H1 (cell line): Measurements from ENCODE around the gene PRKCZ. TPM values are rescaled to one million over a fixed set of nuclear protein-coding genes. Genes with fewer than 3 reads are reported as not detected.

Source experiments
- CTCF ChIA-PET: fragments of 300-600 bp; sonication (Branson Sonifier 250); formaldehyde crosslinking; loops from one replicate; lab custom pipeline; 2021; ENCODE audit not compliant: partially characterized antibody; lab: Charles Lee
- POLR2A ChIA-PET: fragments of 300-600 bp; sonication (Branson Sonifier 250); formaldehyde crosslinking; loops from one replicate; lab custom pipeline; 2021; ENCODE audit warnings: inconsistent platforms; ENCODE audit not compliant: partially characterized antibody; lab: Charles Lee
- DNase-seq, 2 experiments: peaks; one replicate each; pipeline versions ENCODE4 v3.0.0 to v3.0.0-alpha.2; 2010 to 2022; ENCODE audit warnings: low spot score in 2 of 2, low read depth in 1 of 2, mixed read lengths in 1 of 2
- FAIRE-seq: peaks from 2 replicates; lab custom pipeline; 2011; peaks lifted over from hg19 to GRCh38; lab: Jason Lieb, UNC
- H2AFZ ChIP-seq: 2 replicates; pipeline ENCODE4 v1.8.1; 2012; ENCODE audit warnings: low read length, inconsistent platforms
- H2AK5ac ChIP-seq: 2 replicates; pipeline ENCODE4 v1.6.1; 2013; ENCODE audit warnings: low read depth, low read length
- H2BK120ac ChIP-seq: replicated peaks from 2 replicates; pipeline ENCODE3; 2013; ENCODE audit warnings: low read depth, low read length, inconsistent platforms
- H2BK12ac ChIP-seq: 2 replicates; pipeline ENCODE4 v1.6.1; 2013; ENCODE audit warnings: low read depth, low read length
- H2BK15ac ChIP-seq: 2 replicates; pipeline ENCODE4 v1.6.1; 2013; ENCODE audit warnings: low read length
- H2BK20ac ChIP-seq: 2 replicates; pipeline ENCODE4 v1.6.1; 2013; ENCODE audit warnings: low read length
- H2BK5ac ChIP-seq: 2 replicates; pipeline ENCODE4 v1.6.1; 2013; ENCODE audit warnings: low read depth, low read length
- H3K14ac ChIP-seq: 2 replicates; pipeline ENCODE4 v1.6.1; 2013; ENCODE audit warnings: inconsistent platforms; ENCODE audit not compliant: insufficient read length
- H3K18ac ChIP-seq: 2 replicates; pipeline ENCODE4 v1.6.1; 2013; ENCODE audit warnings: low read length; ENCODE audit errors: extremely low read depth
- H3K23ac ChIP-seq: 2 replicates; pipeline ENCODE4 v1.6.1; 2013; ENCODE audit warnings: inconsistent platforms; ENCODE audit not compliant: insufficient read length
- H3K23me2 ChIP-seq: 2 replicates; pipeline ENCODE4 v1.6.1; 2013; ENCODE audit warnings: low read depth, low read length
- H3K27ac ChIP-seq: 2 replicates; pipeline ENCODE4 v1.6.1; 2011; ENCODE audit warnings: low read depth, low read length, inconsistent platforms
- H3K27me3 ChIP-seq, 4 experiments: replicated peaks in 1 of 4; 1 replicate in 1 of 4; 2 replicates in 3 of 4; pipeline versions ENCODE4 v1.6.1 to v1.8.1; 2011 to 2013; ENCODE audit warnings: low read length in 3 of 4, mild to moderate bottlenecking in 3 of 4, inconsistent platforms in 2 of 4, mixed read lengths in 2 of 4, moderate library complexity in 1 of 4; ENCODE audit not compliant: control insufficient read depth in 3 of 4, insufficient read depth in 3 of 4; ENCODE audit errors: extremely low read depth in 1 of 4
- H3K36me3 ChIP-seq, 4 experiments: 2 replicates each; pipeline versions ENCODE4 v1.6.1 to v1.8.1; 2011 to 2013; ENCODE audit warnings: mild to moderate bottlenecking in 4 of 4, low read length in 3 of 4, moderate library complexity in 2 of 4, control low read depth in 1 of 4, inconsistent platforms in 1 of 4; ENCODE audit not compliant: insufficient read depth in 4 of 4, control insufficient read depth in 2 of 4
- H3K4ac ChIP-seq: replicated peaks from 2 replicates; pipeline ENCODE3; 2013; ENCODE audit warnings: low read length, low read depth, mixed read lengths, inconsistent platforms; ENCODE audit not compliant: insufficient read length
- H3K4me1 ChIP-seq, 4 experiments: replicated peaks in 1 of 4; 1 replicate in 1 of 4; 2 replicates in 3 of 4; pipeline versions ENCODE4 v1.6.1 to v1.8.1; 2011 to 2013; ENCODE audit warnings: low read length in 3 of 4, inconsistent platforms in 2 of 4, mixed read lengths in 1 of 4; ENCODE audit not compliant: insufficient read depth in 4 of 4, control insufficient read depth in 3 of 4
- H3K4me2 ChIP-seq, 2 experiments: 2 replicates each; pipeline versions ENCODE4 v1.6.1 to v1.8.1; 2011 to 2013; ENCODE audit warnings: low read depth in 2 of 2, low read length in 2 of 2, control low read depth in 1 of 2, inconsistent platforms in 1 of 2, mild to moderate bottlenecking in 1 of 2; ENCODE audit not compliant: insufficient read depth in 1 of 2
- H3K4me3 ChIP-seq, 4 experiments: fragments of 200-600, 300-600 bp in 1 of 4; sonication (generic), shearing (Covaris generic), sonication (Bioruptor Twin) in 1 of 4; 2 replicates each; pipeline versions ENCODE4 v1.5.1 to v1.8.1; 2011 to 2016; ENCODE audit warnings: low read length in 4 of 4, low read depth in 3 of 4, control low read depth in 2 of 4, inconsistent platforms in 2 of 4, mild to moderate bottlenecking in 2 of 4, mixed read lengths in 1 of 4, moderate library complexity in 1 of 4; ENCODE audit not compliant: insufficient read depth in 2 of 4; ENCODE audit errors: extremely low read depth in 1 of 4
- H3K56ac ChIP-seq: replicated peaks from 2 replicates; pipeline ENCODE3; 2013; ENCODE audit warnings: low read depth, mild to moderate bottlenecking, mixed read lengths, low read length, inconsistent platforms; ENCODE audit not compliant: insufficient read length
- H3K79me1 ChIP-seq: 2 replicates; pipeline ENCODE4 v1.6.1; 2013; ENCODE audit warnings: low read depth, low read length, control low read depth
- H3K79me2 ChIP-seq, 2 experiments: 2 replicates each; pipeline versions ENCODE4 v1.6.1 to v1.8.1; 2012 to 2013; ENCODE audit warnings: low read length in 2 of 2, mild to moderate bottlenecking in 2 of 2, inconsistent platforms in 1 of 2; ENCODE audit not compliant: insufficient read depth in 2 of 2, control insufficient read depth in 1 of 2
- H3K9ac ChIP-seq, 4 experiments: replicated peaks in 1 of 4; 1 replicate in 1 of 4; 2 replicates in 3 of 4; pipeline versions ENCODE4 v1.6.1 to v1.8.1; 2011 to 2013; ENCODE audit warnings: low read depth in 3 of 4, low read length in 3 of 4, control low read depth in 2 of 4, mild to moderate bottlenecking in 2 of 4, moderate library complexity in 2 of 4, inconsistent platforms in 1 of 4; ENCODE audit errors: extremely low read depth in 1 of 4
- H3K9me3 ChIP-seq, 2 experiments: 2 replicates each; pipeline versions ENCODE4 v1.6.1 to v1.8.1; 2012 to 2013; ENCODE audit warnings: mild to moderate bottlenecking in 2 of 2, moderate library complexity in 2 of 2, control low read depth in 1 of 2, inconsistent platforms in 1 of 2, low read depth in 1 of 2, low read length in 1 of 2, mixed read lengths in 1 of 2; ENCODE audit not compliant: insufficient read depth in 2 of 2
- H4K20me1 ChIP-seq, 2 experiments: replicated peaks in 1 of 2; 2 replicates each; pipeline versions ENCODE3 to v1.8.1; 2011 to 2013; ENCODE audit warnings: inconsistent platforms in 2 of 2, low read length in 2 of 2, mild to moderate bottlenecking in 1 of 2; ENCODE audit not compliant: insufficient read depth in 2 of 2, control insufficient read depth in 1 of 2
- H4K5ac ChIP-seq: 2 replicates; pipeline ENCODE4 v1.6.1; 2013; ENCODE audit warnings: low read length, low read depth, mixed read lengths, inconsistent platforms; ENCODE audit not compliant: insufficient read length
- H4K8ac ChIP-seq: 2 replicates; pipeline ENCODE4 v1.8.0; 2013; ENCODE audit warnings: mild to moderate bottlenecking, moderate library complexity, low read length, inconsistent platforms; ENCODE audit not compliant: insufficient read depth; ENCODE audit errors: extremely low read depth
- H4K91ac ChIP-seq: replicated peaks from 2 replicates; pipeline ENCODE3; 2013; ENCODE audit warnings: low read length, mixed read lengths, inconsistent platforms; ENCODE audit not compliant: insufficient read length
- BRCA1 ChIP-seq: IDR thresholded peaks from 2 replicates; pipeline ENCODE4 v1.6.1; 2012; ENCODE audit warnings: low read depth, low read length, improper control_type of control experiment
- HDAC6 ChIP-seq: IDR thresholded peaks from one replicate; pipeline ENCODE4 v1.7.1; 2012; ENCODE audit warnings: low read depth, mild to moderate bottlenecking, inconsistent platforms, low read length, moderate library complexity
- KDM5A ChIP-seq: fragments of 200-600 bp; IDR thresholded peaks from 2 replicates; pipeline ENCODE4 v1.7.1; 2012; ENCODE audit warnings: mild to moderate bottlenecking, low read length, inconsistent platforms, mixed read lengths
- NRF1 ChIP-seq: IDR thresholded peaks from 2 replicates; pipeline ENCODE4 v1.6.1; 2011; ENCODE audit warnings: mild to moderate bottlenecking, low read depth, low read length, improper control_type of control experiment
- SIRT6 ChIP-seq: IDR thresholded peaks from one replicate; pipeline ENCODE4 v1.7.1; 2012; ENCODE audit warnings: low read length, inconsistent platforms
- SIX5 ChIP-seq: IDR thresholded peaks from 2 replicates; pipeline ENCODE4 v1.6.1; 2011; ENCODE audit warnings: mild to moderate bottlenecking, low read depth, low read length
- SP1 ChIP-seq: IDR thresholded peaks from 2 replicates; pipeline ENCODE4 v1.6.1; 2011; ENCODE audit warnings: low read depth, low read length
- SP2 ChIP-seq: IDR thresholded peaks from 2 replicates; pipeline ENCODE4 v1.6.1; 2012; ENCODE audit warnings: mild to moderate bottlenecking, low read length, inconsistent platforms
- SP4 ChIP-seq: IDR thresholded peaks from 2 replicates; pipeline ENCODE4 v1.6.1; 2012; ENCODE audit warnings: low read length, inconsistent platforms
- SUZ12 ChIP-seq: fragments of 200-600 bp; sonication (generic); IDR thresholded peaks from 2 replicates; pipeline ENCODE4 v1.6.1; 2012; ENCODE audit warnings: mild to moderate bottlenecking, inconsistent platforms, low read length, moderate library complexity, mixed read lengths
- TCF12 ChIP-seq: IDR thresholded peaks from 2 replicates; pipeline ENCODE4 v1.6.1; 2011; ENCODE audit warnings: low read depth, mild to moderate bottlenecking, low read length
- WGBS, 2 experiments: shearing (Covaris generic) in 1 of 2; methylation state at CpG; one replicate each; pipeline versions ENCODE4 v1.1.6 to v1.1.7; 2013 to 2015; ENCODE audit warnings: low lambda C conversion rate in 2 of 2, mixed read lengths in 2 of 2, inconsistent platforms in 1 of 2, low coverage in 1 of 2, missing lambda C conversion rate in 1 of 2; ENCODE audit not compliant: insufficient replicate concordance in 2 of 2, insufficient coverage in 1 of 2, insufficient read length in 1 of 2; ENCODE audit errors: extremely low coverage in 1 of 2, missing lambda C conversion rate in 1 of 2; 5-methylcytosine and 5-hydroxymethylcytosine counted together
- polyA plus RNA-seq, 7 experiments: library from polyadenylated mRNA; depleted of rRNA in 3 of 7; stranded (reverse) in 5 of 7; unstranded in 2 of 7; fragments of >200 nt in 5 of 7; fragments of 200-250 nt in 2 of 7; gene quantifications; 1 replicate in 5 of 7; 2 replicates in 1 of 7; 4 replicates in 1 of 7; pipeline versions ENCODE4 v1.2.1 to v1.2.3, GENCODE V29; 2011 to 2013; ENCODE audit warnings: missing spikeins in 2 of 7, mixed read lengths in 2 of 7
- total RNA-seq: library from RNA; stranded (reverse); fragmentation: NEBNext Ultra II Directional; extraction: Animal tissue kit (Norgen Biotek cat#: 25700); gene quantifications from 2 replicates; pipeline ENCODE4 v1.2.1, GENCODE V29; 2021
- TF ChIP-seq, protein P1 (sequence below): IDR thresholded peaks from 2 replicates; pipeline ENCODE4 v1.6.1; 2012; ENCODE audit warnings: low read length, inconsistent platforms

The PRKCZ gene
- total and polyA plus RNA-seq, 2 of the 8 experiments (the other 6 are each of a cell fraction or from before 2014, with no cell fraction given): 37.4 to 45.1 TPM

DNA sequence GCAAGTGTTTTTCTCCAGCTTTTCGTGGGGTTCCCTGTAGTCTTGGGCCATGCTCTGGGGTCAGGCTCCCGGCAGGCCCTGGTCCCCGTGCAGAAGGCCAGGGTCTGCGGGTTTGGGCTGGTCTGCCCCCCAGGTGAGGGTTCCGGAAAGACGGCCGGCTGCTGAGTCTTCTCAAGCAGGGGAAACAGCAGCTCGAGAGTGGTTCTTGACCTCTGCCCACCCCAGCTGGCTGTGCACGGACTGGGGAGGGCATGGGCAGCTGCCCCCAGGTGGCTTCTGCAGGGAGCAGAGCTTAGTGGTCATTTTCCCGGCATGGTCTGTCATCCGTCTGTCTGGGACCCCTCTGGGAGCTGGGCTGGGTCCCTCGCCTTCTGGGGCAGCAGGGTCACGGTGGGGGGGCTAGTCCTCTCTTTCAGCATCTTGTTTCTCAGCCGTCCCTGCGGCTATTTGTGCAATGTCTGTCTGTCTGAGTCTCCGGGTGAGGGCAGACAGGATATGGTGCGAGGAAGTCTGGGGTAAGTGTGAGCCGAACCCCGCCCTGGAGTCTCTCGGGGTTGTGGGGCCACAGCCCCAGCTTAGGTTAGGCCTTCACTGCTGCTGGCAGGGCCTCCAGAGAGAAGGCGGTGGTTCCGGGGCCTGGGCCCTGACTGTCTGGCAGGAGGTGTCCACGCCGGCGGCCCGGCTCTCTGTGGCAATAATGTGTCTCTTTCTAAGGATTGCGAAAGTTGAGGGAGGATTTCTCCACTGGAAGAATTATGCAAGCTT lies 184.0 kb downstream of the PRKCZ start:
- no peak overlapping the region for H2BK20ac ChIP-seq
- H3K9ac ChIP-seq: no peak overlapping the region
- H4K91ac ChIP-seq: no peak overlapping the region
- H2AFZ ChIP-seq: no peak overlapping the region
- H3K56ac ChIP-seq: no peak overlapping the region
- peaks cover 15% of the 10 kb centered on the region for H3K23me2 ChIP-seq
- H2AK5ac ChIP-seq: no peak overlapping the region
- no peak overlapping the region for H2BK12ac ChIP-seq
- no peak overlapping the region for H3K4ac ChIP-seq
- no peak overlapping the region for H3K14ac ChIP-seq
- H3K27me3 ChIP-seq: no peaks in the 10 kb centered on the region
- H3K27ac ChIP-seq: no peak overlapping the region
- H4K5ac ChIP-seq: no peak overlapping the region
- H3K23ac ChIP-seq: no peak overlapping the region
- peak in 1 of 2 experiments; percentile 50 for DNase-seq
- H3K79me2 ChIP-seq: peaks cover 75 to 99% of the 10 kb centered on the region in 2 experiments
- H2BK5ac ChIP-seq: no peak overlapping the region
- FAIRE-seq: no peak
- POLR2A ChIA-PET: interaction anchor here (0.6 to 4.3 kb wide), 12 partner anchors 8 to 147 kb away, joined by 3 to 19 read pairs (median 3); partner anchors contain the start of gene FAAP20
- no peaks in the 10 kb centered on the region for H3K36me3 ChIP-seq
- H3K79me1 ChIP-seq: peaks cover 26% of the 10 kb centered on the region
- no peak overlapping the region for H3K4me2 ChIP-seq
- CTCF ChIA-PET: interaction anchor here (0.6 to 3.2 kb wide), 19 partner anchors 9 to 148 kb away, joined by 3 to 17 read pairs (median 4); partner anchors contain the start of gene FAAP20
- peaks cover 71 to 79% of the 10 kb centered on the region in 2 experiments for H4K20me1 ChIP-seq
- H3K9me3 ChIP-seq: no peaks in the 10 kb centered on the region
- 89% methylated on average over 21 of the region's 27 CpGs; no CpG with 5 or more reads in 1 of the 2 experiments for WGBS, 2 experiments
- no peak overlapping the region for H2BK120ac ChIP-seq
- peaks cover 0 to 45% (median 32%) of the 10 kb centered on the region in 4 experiments; a peak in 6 of 7 replicates for H3K4me1 ChIP-seq
- no peak overlapping the region for H3K4me3 ChIP-seq
- no peak overlapping the region; the same call in 1 of the 2 replicates for H4K8ac ChIP-seq
- no peak overlapping the region for H3K18ac ChIP-seq
- no peak overlapping the region for H2BK15ac ChIP-seq
- TF ChIP-seq BRCA1 (no peak), SP2 (no peak), SP1 (no peak), TCF12 (no peak), SP4 (no peak), KDM5A (no peak), SUZ12 (no peak), HDAC6 (no peak), SIX5 (no peak), NRF1 (no peak), SIRT6 (no peak)
- TF ChIP-seq, protein P1, sequence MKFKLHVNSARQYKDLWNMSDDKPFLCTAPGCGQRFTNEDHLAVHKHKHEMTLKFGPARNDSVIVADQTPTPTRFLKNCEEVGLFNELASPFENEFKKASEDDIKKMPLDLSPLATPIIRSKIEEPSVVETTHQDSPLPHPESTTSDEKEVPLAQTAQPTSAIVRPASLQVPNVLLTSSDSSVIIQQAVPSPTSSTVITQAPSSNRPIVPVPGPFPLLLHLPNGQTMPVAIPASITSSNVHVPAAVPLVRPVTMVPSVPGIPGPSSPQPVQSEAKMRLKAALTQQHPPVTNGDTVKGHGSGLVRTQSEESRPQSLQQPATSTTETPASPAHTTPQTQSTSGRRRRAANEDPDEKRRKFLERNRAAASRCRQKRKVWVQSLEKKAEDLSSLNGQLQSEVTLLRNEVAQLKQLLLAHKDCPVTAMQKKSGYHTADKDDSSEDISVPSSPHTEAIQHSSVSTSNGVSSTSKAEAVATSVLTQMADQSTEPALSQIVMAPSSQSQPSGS: no peak
